NCI-H128 (cell line): ENCODE data around the gene MAN2B2.

Source experiments
- DNase-seq: peaks from one replicate; lab custom pipeline; 2025; ENCODE audit not compliant: unreplicated experiment; lab: John Stamatoyannopoulos, UW

Gene MAN2B2

GRCh38 chr4:6574747-6575502 lies at the start of gene MAN2B2:
Gene MAN2B2, plus strand, starts transcription at chr4:6575189. Its CDS starts 22 bp downstream, at chr4:6575211.
- DNase-seq, result peak; percentile 35

GRCh38 chr4:6525474-6525873 lies 49.5 kb upstream of the MAN2B2 start:
- DNase-seq, result no peak

GRCh38 chr4:6526156-6526555 lies 48.8 kb upstream of the MAN2B2 start:
- no peak for DNase-seq

GRCh38 chr4:6526671-6527091 lies 48.3 kb upstream of the MAN2B2 start:
- no peak for DNase-seq

- DNase-seq, result no peak
Measured at GRCh38 chr4:6527259-6527658, 47.7 kb upstream of the MAN2B2 start.

- DNase-seq, result no peak
Measured at GRCh38 chr4:6527683-6528595, 47.0 kb upstream of the MAN2B2 start.

- DNase-seq, result no peak
Measured at GRCh38 chr4:6529021-6529420, 46.0 kb upstream of the MAN2B2 start.

- no peak for DNase-seq
Measured at GRCh38 chr4:6530301-6530700, 44.7 kb upstream of the MAN2B2 start.

- no peak for DNase-seq
Measured at GRCh38 chr4:6530964-6531363, 44.0 kb upstream of the MAN2B2 start.

GRCh38 chr4:6532102-6532501 lies 42.9 kb upstream of the MAN2B2 start:
- no peak for DNase-seq

GRCh38 chr4:6532658-6533057 lies 42.3 kb upstream of the MAN2B2 start:
- no peak for DNase-seq

- no peak for DNase-seq
Measured at GRCh38 chr4:6534050-6534449, 40.9 kb upstream of the MAN2B2 start.

- DNase-seq, result no peak
Measured at GRCh38 chr4:6534618-6535328, 40.2 kb upstream of the MAN2B2 start.

GRCh38 chr4:6535329-6535692 lies 39.7 kb upstream of the MAN2B2 start:
- DNase-seq, result no peak

- no peak for DNase-seq
Measured at GRCh38 chr4:6535706-6536105, 39.3 kb upstream of the MAN2B2 start.

- no peak for DNase-seq
Measured at GRCh38 chr4:6538111-6538510, 36.9 kb upstream of the MAN2B2 start.

GRCh38 chr4:6538575-6538974 lies 36.4 kb upstream of the MAN2B2 start:
- peak; percentile 3 for DNase-seq

GRCh38 chr4:6539009-6539764 lies 35.8 kb upstream of the MAN2B2 start:
- DNase-seq, result no peak

GRCh38 chr4:6540879-6541278 lies 34.1 kb upstream of the MAN2B2 start:
- DNase-seq, result no peak

- DNase-seq, result no peak
Measured at GRCh38 chr4:6541789-6542188, 33.2 kb upstream of the MAN2B2 start.

- DNase-seq, result no peak
Measured at GRCh38 chr4:6542951-6543350, 32.0 kb upstream of the MAN2B2 start.
